ENCODE data around the gene HYKK.
"Not testable (repeated sequence)": the region's sequence is repeated elsewhere in the genome, so short reads cannot be mapped to it uniquely, and the experiment has no call there.

Gene HYKK

DNA sequence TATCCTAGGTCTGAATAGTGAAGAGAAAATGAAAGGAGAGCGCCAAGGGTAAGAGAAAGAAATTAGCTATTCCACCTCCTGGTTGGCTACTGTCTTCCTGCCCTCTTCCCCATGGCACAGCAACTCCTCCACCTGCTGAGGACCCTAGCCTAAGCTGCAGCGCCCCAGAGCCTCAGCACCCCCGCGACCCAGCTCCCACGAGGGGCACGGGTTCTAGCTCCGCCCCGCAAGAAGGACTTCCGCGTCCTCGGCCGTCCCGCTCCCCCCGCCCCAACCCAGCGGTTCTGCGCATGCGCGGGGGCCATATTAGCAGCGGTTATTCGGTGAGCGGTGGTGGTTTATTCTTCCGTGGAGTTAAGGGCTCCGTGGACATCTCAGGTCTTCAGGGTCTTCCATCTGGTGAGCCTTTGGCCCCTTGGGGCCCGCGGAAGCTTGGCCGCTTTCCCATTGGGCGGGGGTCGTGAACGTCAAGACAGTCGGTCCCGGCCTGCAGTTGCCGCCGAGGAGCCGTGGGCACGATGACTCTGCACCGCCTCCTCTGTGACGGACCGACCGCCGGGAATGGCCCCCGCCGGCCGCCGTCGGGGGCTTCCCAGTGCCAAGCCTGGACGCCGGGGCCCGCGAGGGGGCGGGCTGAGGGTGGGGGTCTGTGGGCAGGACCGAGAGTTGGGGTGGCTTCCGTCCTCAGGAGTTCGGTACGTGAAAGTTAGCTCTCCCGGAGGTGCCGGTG is 32.9 kb downstream of the HYKK start, which contains the start of gene PSMA4:
TSS of gene PSMA4 (plus strand) at position 304 of the 730 bp plus-strand sequence. CDS start 1,484 bp downstream, outside the sequence.
- peak; percentile 77 for DNase-seq (ENCODE audit: low read depth)

DNA sequence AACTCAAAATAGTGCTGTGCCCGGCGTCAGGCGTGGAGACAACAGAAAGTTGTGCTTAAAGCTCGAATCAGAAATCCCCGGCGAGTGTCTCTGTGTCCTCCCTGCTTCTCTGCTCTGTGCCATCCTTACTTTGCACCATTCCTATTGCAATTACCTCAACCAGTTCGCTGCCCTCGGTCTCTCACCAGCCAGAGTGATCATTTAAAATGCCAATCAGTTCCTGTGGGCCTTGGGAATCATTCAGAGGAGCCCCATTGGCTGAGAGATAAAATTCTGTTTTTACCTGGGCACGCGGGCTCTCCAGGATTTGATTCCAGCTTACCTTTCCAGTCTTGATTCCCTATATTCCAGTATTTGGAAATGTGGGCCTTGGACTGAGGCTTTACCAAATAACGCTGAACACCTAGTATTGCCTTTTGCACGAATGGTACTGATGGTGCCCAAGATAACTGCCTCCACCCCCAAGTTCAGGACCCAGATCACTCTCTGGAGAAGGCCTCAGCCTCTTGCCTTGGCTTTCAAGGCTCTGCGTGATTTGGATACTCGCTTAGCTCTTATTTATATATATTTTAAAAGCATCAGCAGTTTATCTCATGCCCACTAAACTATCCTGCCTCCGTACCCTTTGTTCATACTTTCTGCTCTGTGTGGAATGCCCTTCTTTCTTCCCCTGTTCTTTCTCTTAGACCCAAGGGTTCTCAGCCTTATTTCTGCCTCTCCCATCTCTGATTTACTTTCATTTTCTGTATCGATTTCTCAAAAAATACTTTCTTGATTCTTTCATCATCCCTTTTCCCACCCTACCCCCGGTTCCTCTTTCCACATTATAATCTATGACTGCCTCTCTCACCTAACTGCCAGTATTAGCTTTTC is 33.7 kb downstream of the HYKK start:
- peak; percentile 12 for DNase-seq (ENCODE audit: low read depth)

DNA sequence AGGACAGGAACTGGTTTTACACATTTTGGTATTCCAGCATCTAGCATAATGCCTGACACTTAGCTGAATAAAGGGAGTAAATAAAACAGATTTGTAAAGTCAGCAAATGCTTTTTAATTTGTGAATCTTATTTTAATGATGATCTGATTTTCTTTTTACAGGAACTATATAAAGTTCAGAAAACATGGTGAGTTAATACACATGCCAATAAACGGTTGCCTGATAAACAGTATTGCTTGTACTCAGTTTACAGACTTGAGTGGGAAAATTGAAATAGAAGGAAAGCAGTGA is 34.3 kb downstream of the HYKK start:
- DNase-seq (ENCODE audit: low read depth) = no peak

DNA sequence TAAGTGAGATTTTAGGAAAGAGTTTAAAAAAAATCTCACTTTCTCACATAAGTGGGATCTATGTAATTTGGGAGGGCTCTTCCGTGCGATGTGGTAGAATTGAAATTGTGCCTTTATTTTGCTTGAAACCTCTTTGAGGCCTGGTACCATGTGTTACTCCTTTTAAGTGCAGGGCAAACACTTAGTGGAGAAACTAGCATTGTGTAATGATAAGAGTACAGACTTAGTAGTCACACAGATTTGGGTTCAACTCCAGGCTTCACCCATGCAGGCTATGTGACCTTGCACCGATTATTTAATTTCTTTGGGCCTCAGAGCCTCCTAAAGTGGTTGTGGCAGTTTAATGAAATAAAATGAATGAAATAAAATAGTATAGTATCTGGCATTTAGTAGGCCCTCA is 35.3 kb downstream of the HYKK start:
- DNase-seq (ENCODE audit: low read depth) = no peak

DNA sequence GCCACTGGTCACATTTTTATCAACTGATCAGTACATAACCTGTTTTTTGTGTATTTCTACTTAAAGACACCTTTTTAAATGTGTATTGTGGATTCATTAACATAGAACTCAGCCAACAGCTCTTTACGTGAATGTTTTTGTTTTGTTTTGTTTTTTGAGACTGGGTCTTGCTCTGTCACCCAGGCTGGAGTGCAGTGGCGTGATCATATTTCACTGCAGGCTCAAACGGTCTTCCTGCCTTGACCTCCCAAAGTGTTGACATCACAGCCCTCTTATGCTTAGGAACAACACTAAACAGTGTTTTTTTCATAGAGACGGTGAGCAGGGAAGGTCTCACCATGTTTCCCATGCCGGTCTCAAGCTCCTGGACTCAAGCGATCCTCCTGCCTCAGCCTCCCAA is 42.8 kb downstream of the HYKK start:
- DNase-seq (ENCODE audit: low read depth) = peak; percentile 5

DNA sequence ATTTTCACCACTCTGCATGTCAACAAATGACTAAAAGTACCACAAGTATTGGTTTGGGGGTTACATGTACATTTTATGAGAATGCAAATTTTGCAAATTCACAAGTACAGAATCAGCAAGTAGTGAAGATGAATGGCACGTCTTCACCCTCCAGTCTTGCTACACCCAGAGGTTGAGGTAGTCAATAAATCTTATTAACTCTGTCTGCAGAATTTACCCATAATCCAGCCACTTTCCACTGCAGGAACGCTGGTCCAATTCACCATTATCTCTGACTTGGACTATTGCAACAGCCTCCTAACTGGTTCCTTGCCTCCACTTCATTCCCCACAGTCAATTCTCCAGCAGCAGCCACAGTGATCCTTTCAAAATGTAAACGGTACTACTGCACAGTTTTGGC is 43.4 kb downstream of the HYKK start:
- no peak for DNase-seq (ENCODE audit: low read depth)

DNA sequence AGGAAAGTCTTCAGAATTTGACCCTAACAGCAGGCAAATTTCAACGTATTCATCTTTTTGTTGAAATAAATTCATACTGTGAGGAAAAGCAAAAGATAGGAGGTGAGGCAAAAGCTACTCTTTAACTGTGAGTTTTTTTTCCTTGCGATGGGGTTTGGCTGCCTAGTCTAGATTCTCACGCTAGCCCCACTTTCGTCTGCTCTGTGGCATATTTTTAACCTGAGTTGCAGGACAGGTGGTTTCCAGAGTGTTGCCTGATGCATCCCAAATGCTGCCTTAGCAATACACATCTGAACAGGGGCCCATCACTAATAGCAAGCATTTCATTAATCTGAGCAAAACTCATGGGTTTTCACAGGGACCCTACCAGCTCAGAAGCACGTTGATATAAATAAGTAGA is 44.5 kb downstream of the HYKK start:
- DNase-seq (ENCODE audit: low read depth) = no peak

DNA sequence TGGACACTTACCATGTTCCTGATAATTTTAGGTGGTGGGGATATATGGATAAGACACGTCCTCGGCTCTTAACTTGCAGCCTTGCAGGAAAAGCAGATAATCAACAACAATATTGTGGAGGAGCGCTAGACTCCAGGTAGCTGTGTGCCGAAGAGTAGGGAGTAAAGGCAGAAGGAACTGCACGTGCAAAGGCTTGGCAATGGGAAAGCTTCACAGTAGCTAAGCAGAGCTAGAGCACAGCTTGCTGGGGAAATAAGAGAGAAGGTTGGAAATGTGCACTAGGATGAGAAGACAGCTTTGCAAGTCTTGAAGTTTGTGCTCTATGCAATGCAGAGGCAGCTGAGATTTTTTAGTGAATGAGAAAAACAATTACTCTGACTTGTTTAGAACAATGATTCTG is 45.2 kb downstream of the HYKK start:
- no peak for DNase-seq (ENCODE audit: low read depth)

DNA sequence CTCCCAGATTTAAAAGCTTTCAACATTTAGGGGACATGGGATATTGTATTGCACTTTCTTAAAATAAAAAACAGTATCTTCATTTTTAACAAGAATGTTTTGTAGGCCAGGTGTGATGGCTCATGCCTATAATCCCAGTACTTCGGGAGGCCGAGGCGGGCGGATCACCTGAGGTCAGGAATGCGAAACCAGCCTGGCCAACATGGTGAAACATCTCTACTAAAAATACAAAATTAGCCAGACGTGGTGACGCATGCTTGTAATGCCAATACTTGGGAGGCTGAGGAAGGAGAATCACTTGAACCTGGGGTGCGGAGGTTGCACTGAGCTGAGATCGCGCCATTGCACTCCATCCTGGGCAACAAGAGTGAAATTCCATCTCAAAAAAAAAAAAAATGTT is 52.8 kb downstream of the HYKK start:
- DNase-seq (ENCODE audit: low read depth) = not testable (repeated sequence)

DNA sequence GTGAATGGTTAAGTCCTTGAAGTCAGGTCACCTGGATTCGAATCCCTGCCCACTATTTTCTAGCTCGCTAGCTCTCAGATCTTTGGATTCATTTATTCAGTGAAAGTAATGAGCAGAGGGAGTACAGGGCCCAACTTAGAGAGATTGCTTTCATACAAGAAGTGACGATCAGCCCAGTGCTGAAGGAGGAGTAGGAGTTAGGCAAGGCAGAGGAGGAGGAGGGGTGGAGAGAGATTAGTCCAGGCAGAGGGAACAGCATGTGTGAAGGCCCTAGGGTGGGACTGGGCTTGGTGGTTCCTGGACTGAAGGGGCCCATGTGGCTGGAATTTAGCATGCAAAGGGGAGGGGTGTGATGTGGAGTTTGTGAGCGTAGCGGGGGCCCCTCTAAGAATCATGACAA is 54.1 kb downstream of the HYKK start:
- no peak for DNase-seq (ENCODE audit: low read depth)

DNA sequence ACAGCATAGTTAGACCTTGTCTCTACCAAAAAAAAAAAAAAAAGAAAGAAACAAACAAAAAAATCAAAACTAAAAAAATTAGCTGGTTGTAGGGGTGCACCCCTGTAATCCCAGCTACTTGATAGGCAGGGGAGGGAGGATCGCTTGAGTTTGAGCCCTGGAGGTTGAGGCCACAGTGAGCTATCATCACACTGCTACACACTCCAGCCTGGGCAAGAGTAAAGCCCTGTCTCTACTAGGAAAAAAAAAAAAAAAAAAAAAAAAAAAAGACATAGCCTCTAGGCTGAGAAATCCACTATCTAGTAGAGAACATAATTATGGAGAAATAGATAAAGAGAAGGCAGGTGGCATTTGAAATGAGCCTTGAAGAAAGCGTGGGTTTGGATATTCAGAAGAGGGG is 55.7 kb downstream of the HYKK start:
- DNase-seq (ENCODE audit: low read depth) = no peak

DNA sequence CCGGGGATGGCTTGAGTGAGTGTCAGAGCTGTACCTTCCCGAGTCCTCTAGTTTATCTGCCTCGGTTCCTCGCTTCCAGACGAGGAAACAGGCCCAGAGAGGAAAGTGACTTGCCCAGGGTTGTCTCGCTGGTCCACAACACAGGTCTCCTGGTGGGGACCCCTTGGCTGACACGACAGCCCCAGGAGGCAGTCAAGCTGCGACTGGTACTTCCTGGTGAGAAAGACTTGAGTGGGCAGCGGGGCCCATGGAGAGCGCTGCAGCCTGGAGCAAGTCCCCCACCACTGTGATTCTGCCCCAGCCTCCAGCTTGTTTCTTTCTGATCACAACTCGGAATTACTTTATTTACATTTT is 57.3 kb downstream of the HYKK start:
- DNase-seq (ENCODE audit: low read depth) = no peak

DNA sequence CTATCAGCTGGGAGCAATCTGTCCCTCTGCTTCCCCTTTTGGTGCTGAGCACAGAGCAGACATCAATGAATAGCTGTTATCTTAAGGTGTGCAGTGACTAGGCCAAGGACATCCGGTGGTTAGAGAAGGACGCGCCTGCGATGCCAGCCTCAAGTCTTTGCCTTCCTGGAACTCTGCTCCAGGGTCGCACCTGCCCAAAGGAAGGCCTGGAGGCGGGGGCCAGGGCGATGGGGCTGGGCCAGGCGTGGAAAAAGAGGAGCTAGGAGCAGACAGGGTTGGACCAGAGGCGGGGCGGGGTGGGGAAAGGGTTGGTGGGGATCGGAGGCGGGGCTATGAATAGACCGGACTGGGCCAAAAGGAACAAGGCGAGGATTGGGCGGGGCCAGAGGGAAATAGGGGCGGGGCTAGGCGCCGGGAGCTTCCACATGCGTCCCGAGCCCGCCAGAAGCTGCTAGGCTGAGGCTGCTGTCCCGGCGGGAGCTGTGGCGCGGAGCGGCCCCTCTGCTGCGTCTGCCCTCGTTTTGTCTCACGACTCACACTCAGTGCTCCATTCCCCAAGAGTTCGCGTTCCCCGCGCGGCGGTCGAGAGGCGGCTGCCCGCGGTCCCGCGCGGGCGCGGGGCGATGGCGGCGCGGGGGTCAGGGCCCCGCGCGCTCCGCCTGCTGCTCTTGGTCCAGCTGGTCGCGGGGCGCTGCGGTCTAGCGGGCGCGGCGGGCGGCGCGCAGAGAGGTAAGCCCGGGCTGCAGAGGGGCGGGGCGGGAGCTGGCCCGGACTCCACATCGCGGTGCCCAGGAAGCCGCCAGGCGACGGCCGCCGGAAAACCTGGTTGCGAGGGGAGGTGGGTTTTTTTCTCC is 57.9 kb downstream of the HYKK start, which contains the start of gene CHRNA5:
TSS of gene CHRNA5 (plus strand) at position 424 of the 854 bp plus-strand sequence. CDS start at position 624, 200 bp downstream.
- peak; percentile 77 for DNase-seq (ENCODE audit: low read depth)

DNA sequence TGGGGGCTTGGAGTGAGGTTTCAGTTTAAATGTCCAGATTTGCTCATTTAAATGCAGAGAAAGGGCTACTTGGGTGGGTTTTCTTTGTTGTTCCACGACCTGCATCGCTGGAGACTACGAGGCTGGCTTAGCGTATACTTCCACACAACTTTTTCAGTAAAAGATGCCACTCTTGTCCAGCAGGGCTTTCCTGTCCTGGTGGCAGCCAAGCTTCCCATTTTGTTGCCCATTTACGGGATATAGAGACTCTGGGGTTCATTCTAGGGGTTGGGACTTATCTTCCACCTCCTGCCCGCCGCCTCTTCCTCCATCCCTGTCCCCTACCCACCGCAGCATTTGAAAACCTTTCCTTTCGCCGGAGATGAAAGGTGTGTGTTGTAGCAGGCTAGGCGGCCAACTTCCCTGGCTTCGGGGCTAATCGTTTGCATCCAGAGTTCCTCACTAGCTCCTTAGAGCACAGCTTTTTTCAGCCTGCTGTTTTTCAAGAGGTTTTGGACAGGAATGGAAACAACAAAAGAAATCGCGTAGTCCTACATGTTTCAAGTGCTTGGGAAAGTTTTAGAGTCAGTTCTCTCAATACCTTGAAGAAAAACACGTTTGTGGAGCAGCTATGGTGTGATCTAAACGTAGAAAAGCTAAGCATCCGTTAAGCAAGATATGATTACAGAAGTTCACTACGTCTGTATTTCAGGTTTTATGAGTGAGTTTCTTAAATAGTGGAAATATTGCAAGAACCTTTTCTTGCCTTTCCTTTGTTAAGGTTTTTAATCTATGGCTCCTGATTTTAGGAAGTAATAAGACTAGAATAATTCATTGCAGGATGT is 58.8 kb downstream of the HYKK start:
- peak; percentile 18 for DNase-seq (ENCODE audit: low read depth)

DNA sequence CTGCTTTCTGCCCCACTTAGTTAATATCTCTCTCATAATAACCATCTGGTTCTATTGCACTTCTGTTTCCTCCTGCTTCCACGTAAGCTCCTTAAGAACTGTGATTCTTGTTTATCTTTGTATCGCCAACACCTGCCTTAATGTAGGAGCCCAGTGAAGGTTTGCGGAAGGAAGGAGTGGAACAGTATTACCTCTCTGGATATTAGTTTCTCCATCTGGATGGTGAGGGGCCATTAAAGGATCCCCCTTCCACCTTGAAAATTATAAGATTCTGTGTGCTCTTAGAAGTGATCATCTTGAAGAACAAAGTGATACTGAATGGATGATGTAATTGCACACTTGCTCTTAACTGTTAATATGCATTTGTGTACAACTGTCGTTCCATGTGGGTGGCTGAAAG is 60.2 kb downstream of the HYKK start:
- no peak for DNase-seq (ENCODE audit: low read depth)

DNA sequence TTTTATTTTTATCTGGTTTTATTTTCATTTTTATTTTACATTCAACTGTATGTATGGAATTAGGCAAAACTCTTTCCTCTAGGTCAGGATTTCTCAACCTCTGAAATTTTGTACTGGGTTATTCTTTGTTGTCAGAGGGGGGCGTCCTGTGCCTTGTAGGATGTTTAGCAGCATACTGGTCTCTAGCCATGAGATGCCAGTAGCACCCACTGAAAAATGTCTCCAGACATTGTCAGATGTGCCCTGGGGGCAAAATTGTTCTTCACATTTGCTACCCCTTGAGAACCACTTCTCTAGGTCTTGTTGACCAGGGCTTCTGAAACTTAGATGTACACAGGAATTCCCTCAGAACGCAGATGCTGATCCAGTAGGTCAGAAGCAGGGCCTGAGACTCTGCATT is 63.3 kb downstream of the HYKK start:
- DNase-seq (ENCODE audit: low read depth) = no peak

DNA sequence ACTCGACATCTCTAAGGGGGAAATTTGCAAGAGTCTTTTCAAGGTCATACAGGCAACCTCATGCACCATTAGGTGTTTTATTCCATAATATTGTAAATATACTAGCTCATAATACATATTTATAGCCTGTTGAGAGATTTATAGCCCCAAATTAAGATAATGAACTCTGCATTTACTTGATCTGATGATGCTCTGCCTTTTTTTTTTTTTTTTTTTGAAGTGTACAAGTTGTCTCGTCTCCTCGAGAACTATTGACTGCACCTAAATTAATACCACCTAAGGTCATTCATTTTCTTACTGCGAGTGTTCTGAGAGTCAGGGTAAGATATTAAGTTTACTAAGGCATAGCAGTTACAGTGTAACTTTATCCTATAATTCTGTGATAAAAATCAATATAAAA is 64.0 kb downstream of the HYKK start:
- DNase-seq (ENCODE audit: low read depth) = no peak

DNA sequence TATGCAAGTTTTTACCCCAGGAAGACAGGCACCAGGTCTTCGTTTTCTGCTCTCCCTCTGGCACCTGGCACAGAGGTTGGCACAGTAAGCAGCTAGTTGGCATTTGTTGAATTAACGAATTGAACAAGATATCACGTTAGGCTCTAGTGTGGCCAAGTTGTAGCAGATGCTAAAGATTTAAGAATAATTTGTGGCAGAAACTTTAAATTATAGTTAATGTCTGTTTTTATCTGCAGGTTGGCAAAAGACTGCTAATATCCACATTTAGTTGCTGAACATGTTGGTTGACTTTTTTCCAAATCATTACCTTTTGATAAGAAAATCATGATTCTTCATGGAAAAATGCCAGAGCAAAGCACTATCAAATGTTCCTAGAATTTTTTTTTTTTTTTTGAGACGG is 66.0 kb downstream of the HYKK start:
- no peak for DNase-seq (ENCODE audit: low read depth)

DNA sequence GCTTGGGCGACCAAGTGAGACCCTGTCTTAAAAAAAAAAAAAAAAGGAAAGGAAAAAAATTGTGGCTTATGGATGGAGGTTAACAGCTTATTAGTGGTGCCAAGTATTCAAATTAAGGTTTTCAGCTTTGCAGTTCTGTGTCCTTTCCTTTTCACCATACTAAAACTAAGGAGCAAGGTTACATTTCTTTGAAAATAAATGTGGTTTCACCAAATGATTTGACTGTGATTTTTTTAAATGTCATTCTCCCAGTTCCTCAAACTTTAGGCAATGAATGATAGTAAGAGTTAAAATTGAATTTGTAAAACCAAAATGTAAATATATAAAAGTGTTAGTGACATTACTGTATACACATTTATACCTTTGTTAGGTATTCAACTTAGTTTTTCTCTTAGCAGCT is 67.6 kb downstream of the HYKK start:
- no peak for DNase-seq (ENCODE audit: low read depth)
